PFSK-1 (cell line): Measurements from ENCODE around the gene APH1B.

Experiments used
- FOXP2 ChIP-seq: optimal IDR thresholded peaks from 2 replicates; pipeline ENCODE3; 2011; ENCODE audit warnings: borderline replicate concordance, control low read depth, inconsistent platforms; ENCODE audit not compliant: insufficient read depth; ENCODE audit errors: extremely low read length, extremely low read depth
- POLR2AphosphoS5 ChIP-seq: IDR thresholded peaks from 2 replicates; pipeline ENCODE4 v1.6.1; 2012; ENCODE audit warnings: low read depth, mild to moderate bottlenecking, control low read depth, low read length, moderate library complexity
- SIN3A ChIP-seq: IDR thresholded peaks from 2 replicates; pipeline ENCODE4 v1.6.1; 2012; ENCODE audit warnings: mild to moderate bottlenecking, low read length, moderate library complexity, borderline replicate concordance; ENCODE audit not compliant: insufficient read depth
- TAF1 ChIP-seq: IDR thresholded peaks from 2 replicates; pipeline ENCODE4 v1.6.1; 2012; ENCODE audit warnings: low read length, control low read depth, borderline replicate concordance; ENCODE audit not compliant: insufficient read depth
- TF ChIP-seq, protein P1 (sequence below), 2 experiments: IDR thresholded peaks; 2 replicates each; pipeline versions ENCODE4 v1.6.1 to v1.8.0; 2011 to 2012; ENCODE audit warnings: low read depth in 2 of 2, low read length in 2 of 2, control low read depth in 1 of 2, inconsistent platforms in 1 of 2, mild to moderate bottlenecking in 1 of 2, moderate library complexity in 1 of 2; ENCODE audit not compliant: insufficient read depth in 1 of 2

APH1B gene

DNA sequence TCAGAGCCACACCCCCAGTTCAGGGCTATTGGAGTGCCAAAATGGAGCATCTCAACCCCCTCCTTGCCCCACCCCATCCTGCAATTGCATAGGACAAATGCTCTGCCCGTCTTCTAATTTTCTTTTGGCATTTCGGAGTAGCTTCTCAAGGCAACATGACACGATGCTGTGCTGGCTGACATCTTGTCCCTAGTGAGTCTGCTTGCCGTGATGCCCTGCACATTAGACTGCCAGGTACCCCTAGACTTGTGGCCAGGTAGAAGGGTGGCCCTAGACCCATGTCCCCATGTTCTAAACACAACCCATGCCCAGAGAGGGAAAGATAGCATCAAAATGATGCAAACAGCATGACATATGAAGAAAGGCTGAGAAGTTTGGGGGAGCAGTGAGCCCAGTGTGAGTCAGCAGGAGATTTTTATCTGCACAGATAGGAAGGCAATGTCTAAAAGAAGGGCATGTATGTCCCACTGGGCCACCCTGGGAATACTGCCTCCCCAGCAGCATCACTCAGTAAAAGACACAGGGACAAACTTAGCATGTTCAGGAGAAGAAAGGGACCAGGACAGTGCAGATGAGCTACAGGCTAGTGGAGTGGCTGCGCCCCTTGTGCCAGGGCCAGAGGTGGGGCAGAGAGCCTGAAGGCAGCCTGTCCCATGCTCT lies 67.5 kb downstream of the APH1B start:
- TF ChIP-seq SIN3A (no peak), TAF1 (no peak), POLR2AphosphoS5 (no peak), FOXP2 (no peak)
- TF ChIP-seq, protein P1, sequence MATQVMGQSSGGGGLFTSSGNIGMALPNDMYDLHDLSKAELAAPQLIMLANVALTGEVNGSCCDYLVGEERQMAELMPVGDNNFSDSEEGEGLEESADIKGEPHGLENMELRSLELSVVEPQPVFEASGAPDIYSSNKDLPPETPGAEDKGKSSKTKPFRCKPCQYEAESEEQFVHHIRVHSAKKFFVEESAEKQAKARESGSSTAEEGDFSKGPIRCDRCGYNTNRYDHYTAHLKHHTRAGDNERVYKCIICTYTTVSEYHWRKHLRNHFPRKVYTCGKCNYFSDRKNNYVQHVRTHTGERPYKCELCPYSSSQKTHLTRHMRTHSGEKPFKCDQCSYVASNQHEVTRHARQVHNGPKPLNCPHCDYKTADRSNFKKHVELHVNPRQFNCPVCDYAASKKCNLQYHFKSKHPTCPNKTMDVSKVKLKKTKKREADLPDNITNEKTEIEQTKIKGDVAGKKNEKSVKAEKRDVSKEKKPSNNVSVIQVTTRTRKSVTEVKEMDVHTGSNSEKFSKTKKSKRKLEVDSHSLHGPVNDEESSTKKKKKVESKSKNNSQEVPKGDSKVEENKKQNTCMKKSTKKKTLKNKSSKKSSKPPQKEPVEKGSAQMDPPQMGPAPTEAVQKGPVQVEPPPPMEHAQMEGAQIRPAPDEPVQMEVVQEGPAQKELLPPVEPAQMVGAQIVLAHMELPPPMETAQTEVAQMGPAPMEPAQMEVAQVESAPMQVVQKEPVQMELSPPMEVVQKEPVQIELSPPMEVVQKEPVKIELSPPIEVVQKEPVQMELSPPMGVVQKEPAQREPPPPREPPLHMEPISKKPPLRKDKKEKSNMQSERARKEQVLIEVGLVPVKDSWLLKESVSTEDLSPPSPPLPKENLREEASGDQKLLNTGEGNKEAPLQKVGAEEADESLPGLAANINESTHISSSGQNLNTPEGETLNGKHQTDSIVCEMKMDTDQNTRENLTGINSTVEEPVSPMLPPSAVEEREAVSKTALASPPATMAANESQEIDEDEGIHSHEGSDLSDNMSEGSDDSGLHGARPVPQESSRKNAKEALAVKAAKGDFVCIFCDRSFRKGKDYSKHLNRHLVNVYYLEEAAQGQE (IDR thresholded peaks at IDR 0.05; ENCODE audit: insufficient read depth in 1 of 2, low read depth in 2 of 2, low read length in 2 of 2) = no peak

DNA sequence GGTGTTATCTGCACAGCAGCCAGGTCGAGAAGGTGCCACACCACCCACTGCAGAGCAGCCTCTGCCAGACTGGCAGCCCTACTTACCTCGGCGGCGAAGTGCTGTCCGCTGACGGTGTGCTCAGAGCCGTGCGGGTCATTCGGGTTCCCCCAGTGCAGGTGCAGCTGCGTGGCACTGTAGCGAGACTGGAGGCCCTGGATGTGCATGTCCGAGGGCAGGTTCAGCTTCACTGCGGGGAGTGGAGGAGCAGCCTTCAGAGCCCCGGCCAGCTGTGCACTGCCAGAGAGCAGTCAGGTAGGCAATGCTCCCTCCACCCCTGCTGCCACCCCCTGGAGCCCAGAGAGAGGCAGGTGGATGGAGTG lies 68.0 kb downstream of the APH1B start:
- TF ChIP-seq SIN3A (no peak), TAF1 (no peak), POLR2AphosphoS5 (no peak), FOXP2 (no peak)
- TF ChIP-seq, protein P1 (IDR thresholded peaks at IDR 0.05; ENCODE audit: insufficient read depth in 1 of 2, low read depth in 2 of 2, low read length in 2 of 2) = no peak

DNA sequence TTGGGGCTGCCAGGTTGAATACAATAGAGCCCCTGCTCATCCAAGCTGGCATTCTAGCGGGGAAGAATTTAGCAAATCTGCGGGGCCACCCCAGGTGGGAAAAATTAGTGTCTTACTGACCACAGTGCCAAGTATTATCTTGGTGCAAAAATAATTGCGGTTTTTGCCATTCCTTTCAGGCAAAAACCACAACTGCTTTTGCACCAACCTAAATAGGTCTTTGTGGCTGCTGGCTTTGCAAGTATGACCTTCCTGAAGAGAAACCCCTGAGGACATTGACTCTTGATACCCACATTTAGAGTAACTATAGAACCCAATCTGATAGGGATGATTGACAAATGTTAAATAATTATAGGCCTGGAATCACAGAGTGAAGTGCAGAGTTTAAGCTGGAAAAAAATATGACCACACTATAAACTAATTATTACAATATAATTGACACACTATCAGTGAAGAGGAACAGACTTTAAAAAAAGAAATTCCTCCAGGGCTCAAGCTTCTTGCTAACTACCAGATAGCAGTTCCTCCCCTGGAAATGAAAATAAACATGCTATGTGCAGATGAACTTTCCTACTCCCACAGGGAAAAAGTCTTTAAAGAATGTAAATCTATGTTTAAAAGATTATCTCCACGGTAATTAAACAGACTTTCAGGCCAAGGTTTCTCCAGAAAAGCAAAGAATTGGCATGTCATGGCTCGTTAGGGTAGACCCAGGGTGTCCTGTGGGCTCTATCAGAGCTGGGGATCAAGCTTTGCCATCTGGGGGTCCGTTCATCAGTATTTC lies 69.9 kb downstream of the APH1B start:
- TF ChIP-seq, protein P1 (IDR thresholded peaks at IDR 0.05; ENCODE audit: insufficient read depth in 1 of 2, low read depth in 2 of 2, low read length in 2 of 2) = no peak; a peak in 1 of 4 replicates
- no peak for TF ChIP-seq FOXP2
- TF ChIP-seq SIN3A = no peak
- no peak for TF ChIP-seq POLR2AphosphoS5
- no peak for TF ChIP-seq TAF1

DNA sequence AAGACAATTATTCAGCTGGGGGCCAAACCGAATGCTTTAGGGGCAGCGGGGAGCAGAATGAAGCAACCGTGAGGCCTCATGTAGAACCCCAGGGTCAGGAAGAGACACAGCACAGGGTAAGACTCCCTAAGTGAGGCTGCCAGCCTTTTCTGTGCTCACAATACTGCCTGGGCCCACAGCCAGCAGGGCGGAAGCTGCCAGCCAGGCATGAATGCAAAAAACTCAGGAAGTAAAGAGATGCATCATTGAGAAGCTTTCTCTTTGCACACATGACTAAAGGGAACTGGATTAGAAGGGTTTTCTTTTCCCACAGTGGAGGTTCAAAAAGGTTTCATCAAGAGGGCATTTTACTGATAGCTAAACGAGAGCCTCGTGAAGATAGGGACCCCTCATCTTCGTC lies 71.0 kb downstream of the APH1B start:
- TF ChIP-seq FOXP2 (peak; percentile 43), SIN3A (no peak)
- TF ChIP-seq, protein P1 (IDR thresholded peaks at IDR 0.05; ENCODE audit: insufficient read depth in 1 of 2, low read depth in 2 of 2, low read length in 2 of 2) = peak in 1 of 2 experiments; percentile 55; a peak in 1 of 4 replicates
